PC-9 (cell line): ENCODE data around the gene TPD52L1. TPM values are rescaled to one million over a fixed set of nuclear protein-coding genes. Genes with fewer than 3 reads are reported as not detected.
A peak's percentile ranks its signal among the peaks of the same experiment; 100 is the strongest.

Experiments
- BruUV-seq: library from RNA; stranded (reverse); fragments of 400-500 nt; replicated peaks from 2 replicates; lab custom pipeline; 2021; lab: Mats Ljungman, UMichigan
- CTCF ChIA-PET: fragments of 300-600 bp; sonication (Branson Sonifier 250); formaldehyde crosslinking; loops from one replicate; lab custom pipeline; 2022; ENCODE audit warnings: antibody characterized with exemption; lab: Charles Lee
- POLR2A ChIA-PET: fragments of 300-600 bp; sonication (Branson Sonifier 250); formaldehyde crosslinking; loops from one replicate; lab custom pipeline; 2022; ENCODE audit warnings: antibody characterized with exemption; ENCODE audit not compliant: unreplicated experiment; lab: Charles Lee
- DNase-seq, 2 experiments: peaks; one replicate each; pipeline versions ENCODE4 v3.0.0 to v3.0.0-alpha.2; 2015 to 2022; ENCODE audit warnings: mixed read lengths in 1 of 2
- H2AFZ ChIP-seq: fragments of 200-600 bp; sonication (generic); 2 replicates; pipeline ENCODE4 v1.8.1; 2017; ENCODE audit warnings: antibody characterized with exemption
- H3F3A ChIP-seq: fragments of 200-600 bp; sonication (generic); 2 replicates; pipeline ENCODE4 v1.8.1; 2017; ENCODE audit warnings: antibody characterized with exemption, mild to moderate bottlenecking, low read depth; ENCODE audit not compliant: insufficient read depth
- H3K27ac ChIP-seq: fragments of 200-600 bp; sonication (generic); 2 replicates; pipeline ENCODE4 v1.6.1; 2016; ENCODE audit warnings: mixed run types
- H3K27me3 ChIP-seq: fragments of 200-600 bp; sonication (generic); 2 replicates; pipeline ENCODE4 v1.6.1; 2016; ENCODE audit warnings: low read depth, mixed run types; ENCODE audit not compliant: insufficient read depth
- H3K36me3 ChIP-seq: fragments of 200-600 bp; sonication (generic); 2 replicates; pipeline ENCODE4 v1.6.1; 2016; ENCODE audit warnings: low read depth, mixed run types
- H3K4me1 ChIP-seq: fragments of 200-600 bp; sonication (generic); replicated peaks from 2 replicates; pipeline ENCODE4 v1.6.1; 2016; ENCODE audit warnings: mixed run types; ENCODE audit not compliant: insufficient read depth
- H3K4me2 ChIP-seq: fragments of 200-600 bp; sonication (generic); 2 replicates; pipeline ENCODE4 v1.6.1; 2017; ENCODE audit warnings: mixed run types
- H3K4me3 ChIP-seq: fragments of 200-600 bp; sonication (generic); 2 replicates; pipeline ENCODE4 v1.6.1; 2016; ENCODE audit warnings: mixed run types
- H3K79me2 ChIP-seq: fragments of 200-600 bp; sonication (generic); 2 replicates; pipeline ENCODE4 v1.6.1; 2017; ENCODE audit warnings: low read depth, mixed run types
- H3K9me2 ChIP-seq: fragments of 200-600 bp; sonication (generic); 2 replicates; pipeline ENCODE4 v1.8.1; 2017; ENCODE audit warnings: mild to moderate bottlenecking; ENCODE audit not compliant: insufficient read depth
- H3K9me3 ChIP-seq: fragments of 200-600 bp; sonication (generic); 2 replicates; pipeline ENCODE4 v1.8.1; 2016; ENCODE audit warnings: low read depth; ENCODE audit not compliant: insufficient read depth
- H4K20me1 ChIP-seq: fragments of 200-600 bp; sonication (generic); 2 replicates; pipeline ENCODE4 v1.8.1; 2017; ENCODE audit not compliant: insufficient read depth
- CTCF ChIP-seq: fragments of 200-600 bp; sonication (generic); conservative IDR thresholded peaks from 2 replicates; pipeline ENCODE4 v1.6.1; 2017; ENCODE audit warnings: mixed run types, antibody characterized with exemption, mild to moderate bottlenecking, moderate library complexity
- EZH2 ChIP-seq: fragments of 200-600 bp; sonication (generic); IDR thresholded peaks from 2 replicates; pipeline ENCODE4 v1.8.0; 2017; ENCODE audit warnings: antibody characterized with exemption, low read depth
- intact Hi-C: fragments of 100-400 bp; cut with micrococcal nuclease; formaldehyde crosslinking; loops from one replicate; pipeline ENCODE4 v1.10.0; 2022; ENCODE audit not compliant: unreplicated experiment
- total RNA-seq: library from RNA; stranded (reverse); gene quantifications from 2 replicates; pipeline ENCODE4 v1.2.3, GENCODE V29; 2021

TPD52L1 gene
- total RNA-seq, 1 experiment from 2014 or later: 203 TPM

GRCh38 chr6:125154118-125154760 lies 666 bp downstream of the TPD52L1 start:
- BruUV-seq: TSS peak; percentile 61
- no peaks in the 10 kb centered on the region for H4K20me1 ChIP-seq
- H3K4me1 ChIP-seq: peaks cover 38% of the 10 kb centered on the region
- peak in 1 of 2 experiments; percentile 16 for DNase-seq
- ChIA-PET POLR2A (interaction anchor here (0.7 kb wide), 1 partner anchor 284 kb away, joined by 6 read pairs; no protein-coding TSS in a partner anchor), CTCF (interaction anchor here (1.2 kb wide), 1 partner anchor 87 kb away, joined by 4 read pairs; no protein-coding TSS in a partner anchor)
- peaks cover 48% of the 10 kb centered on the region for H3K79me2 ChIP-seq
- peak overlapping the region; percentile 63 for H3K27ac ChIP-seq
- peaks cover 8% of the 10 kb centered on the region; the same call in 1 of the 2 replicates for H3K36me3 ChIP-seq
- no peak for TF ChIP-seq CTCF
- TF ChIP-seq EZH2: no peak
- H3K9me3 ChIP-seq: no peaks in the 10 kb centered on the region
- intact Hi-C loops: loop anchor here (1.0 to 5.0 kb wide), 8 partner anchors 30 to 208 kb away; partner anchors contain the start of gene HDDC2
- H3F3A ChIP-seq: peaks cover 7% of the 10 kb centered on the region; the same call in 1 of the 2 replicates
- H3K27me3 ChIP-seq: no peaks in the 10 kb centered on the region
- H3K9me2 ChIP-seq: no peaks in the 10 kb centered on the region
- peak overlapping the region; percentile 74 for H3K4me3 ChIP-seq
- H3K4me2 ChIP-seq: peak overlapping the region; percentile 86
- H2AFZ ChIP-seq: peak overlapping the region; percentile 91

- peak; percentile 73 to 81 for DNase-seq
- no peaks in the 10 kb centered on the region for H3K9me3 ChIP-seq
- TF ChIP-seq CTCF (peak; percentile 77), EZH2 (no peak)
- H3K4me2 ChIP-seq: peak overlapping the region; percentile 86
- intact Hi-C loops: loop anchor here (1.0 to 5.0 kb wide), 8 partner anchors 30 to 208 kb away; partner anchors contain the start of gene HDDC2
- ChIA-PET CTCF (interaction anchor here (0.7 kb wide), 1 partner anchor 9 kb away, joined by 4 read pairs; no protein-coding TSS in a partner anchor), POLR2A (no interaction called here)
- H3K4me3 ChIP-seq: peak overlapping the region; percentile 74
- H4K20me1 ChIP-seq: no peaks in the 10 kb centered on the region
- H3F3A ChIP-seq: peaks cover 7% of the 10 kb centered on the region; the same call in 1 of the 2 replicates
- peak overlapping the region; percentile 63 for H3K27ac ChIP-seq
- H3K27me3 ChIP-seq: no peaks in the 10 kb centered on the region
- H3K79me2 ChIP-seq: peaks cover 53% of the 10 kb centered on the region
- H3K9me2 ChIP-seq: no peaks in the 10 kb centered on the region
- H2AFZ ChIP-seq: peak overlapping the region; percentile 91
- no TSS peak for BruUV-seq
- H3K4me1 ChIP-seq: peaks cover 33% of the 10 kb centered on the region
- H3K36me3 ChIP-seq: peaks cover 13% of the 10 kb centered on the region
These were observed 1.2 kb downstream of the TPD52L1 start for GRCh38 chr6:125154761-125155135.

GRCh38 chr6:125155344-125155743 lies 1.8 kb downstream of the TPD52L1 start:
- intact Hi-C loops: loop anchor here (2.0 kb wide), 3 partner anchors 47 to 145 kb away; partner anchors contain the start of gene HDDC2
- Histone ChIP-seq H3K4me2 (peak overlapping the region; percentile 86), H3K4me3 (peak overlapping the region; percentile 74), H3K4me1 (peaks cover 27% of the 10 kb centered on the region), H3K9me3 (no peaks in the 10 kb centered on the region), H3K27me3 (no peaks in the 10 kb centered on the region), H4K20me1 (no peaks in the 10 kb centered on the region), H3K27ac (peak overlapping the region; percentile 63), H3K79me2 (peaks cover 57% of the 10 kb centered on the region), H2AFZ (peak overlapping the region; percentile 91), H3K9me2 (no peaks in the 10 kb centered on the region), H3F3A (peaks cover 7% of the 10 kb centered on the region; the same call in 1 of the 2 replicates), H3K36me3 (peaks cover 16% of the 10 kb centered on the region)
- TF ChIP-seq EZH2 (no peak), CTCF (no peak)
- DNase-seq: no peak
- POLR2A ChIA-PET: no interaction called here
- CTCF ChIA-PET: interaction anchor here (0.6 to 0.7 kb wide), 2 partner anchors 8 to 31 kb away, joined by 3 to 4 read pairs; no protein-coding TSS in a partner anchor
- no TSS peak for BruUV-seq
